ENCODE data around the gene NLRC5.
"Not testable (repeated sequence)": the region's sequence is repeated elsewhere in the genome, so short reads cannot be mapped to it uniquely, and the experiment has no call there.

Gene NLRC5

DNA sequence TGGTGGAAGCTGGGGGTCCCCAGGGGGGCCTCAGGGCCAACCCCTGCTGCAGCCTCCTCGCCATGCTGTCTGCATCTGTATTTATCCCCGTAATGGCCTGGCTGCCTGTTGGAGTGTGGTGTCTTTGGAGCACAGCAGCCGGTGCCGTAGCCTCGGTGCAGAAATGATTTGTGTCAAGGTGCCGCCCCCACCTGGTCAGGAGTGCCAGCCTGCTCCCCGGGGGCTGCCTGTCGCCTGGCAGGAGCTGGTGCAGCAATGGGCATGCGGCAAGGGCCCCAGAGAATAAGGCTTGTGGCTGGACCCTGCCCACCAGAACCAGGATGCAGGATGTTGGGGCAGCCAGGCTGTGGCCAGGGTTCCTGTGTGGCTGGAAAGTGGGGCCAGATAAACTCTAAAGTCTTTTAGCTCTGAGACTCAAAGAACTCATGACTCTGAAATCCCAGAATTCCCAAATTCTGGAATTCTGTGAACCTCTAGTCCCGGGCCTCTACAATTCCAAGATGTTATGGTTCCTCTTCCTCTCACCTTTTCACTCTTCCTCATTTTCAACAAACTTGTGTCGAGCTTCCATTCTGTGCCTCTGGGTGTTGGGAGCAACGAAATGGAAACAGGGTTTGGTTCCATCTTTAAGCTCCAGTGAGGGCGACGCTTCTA, 109.0 kb downstream of the NLRC5 start:
- no peak overlapping the region for H3K4me3 ChIP-seq (ENCODE audit: low read depth, low read length)
- no peak overlapping the region for H3K27ac ChIP-seq
- H3K4me1 ChIP-seq, result peaks cover 2% of the 10 kb centered on the region
- no peak overlapping the region for H3K9ac ChIP-seq
- H2AFZ ChIP-seq, result no peak overlapping the region
- no peak overlapping the region for H3K4me2 ChIP-seq (ENCODE audit: low read length)
- peaks cover 4% of the 10 kb centered on the region for H3K79me2 ChIP-seq
- no peaks in the 10 kb centered on the region for H3K27me3 ChIP-seq (ENCODE audit: control insufficient read depth, insufficient read depth, low read length)
- no peaks in the 10 kb centered on the region for H3K9me3 ChIP-seq (ENCODE audit: control insufficient read depth, low read length)
- no peaks in the 10 kb centered on the region for H3K36me3 ChIP-seq (ENCODE audit: control insufficient read depth, insufficient read depth, low read length)
- TF ChIP-seq, protein P1, sequence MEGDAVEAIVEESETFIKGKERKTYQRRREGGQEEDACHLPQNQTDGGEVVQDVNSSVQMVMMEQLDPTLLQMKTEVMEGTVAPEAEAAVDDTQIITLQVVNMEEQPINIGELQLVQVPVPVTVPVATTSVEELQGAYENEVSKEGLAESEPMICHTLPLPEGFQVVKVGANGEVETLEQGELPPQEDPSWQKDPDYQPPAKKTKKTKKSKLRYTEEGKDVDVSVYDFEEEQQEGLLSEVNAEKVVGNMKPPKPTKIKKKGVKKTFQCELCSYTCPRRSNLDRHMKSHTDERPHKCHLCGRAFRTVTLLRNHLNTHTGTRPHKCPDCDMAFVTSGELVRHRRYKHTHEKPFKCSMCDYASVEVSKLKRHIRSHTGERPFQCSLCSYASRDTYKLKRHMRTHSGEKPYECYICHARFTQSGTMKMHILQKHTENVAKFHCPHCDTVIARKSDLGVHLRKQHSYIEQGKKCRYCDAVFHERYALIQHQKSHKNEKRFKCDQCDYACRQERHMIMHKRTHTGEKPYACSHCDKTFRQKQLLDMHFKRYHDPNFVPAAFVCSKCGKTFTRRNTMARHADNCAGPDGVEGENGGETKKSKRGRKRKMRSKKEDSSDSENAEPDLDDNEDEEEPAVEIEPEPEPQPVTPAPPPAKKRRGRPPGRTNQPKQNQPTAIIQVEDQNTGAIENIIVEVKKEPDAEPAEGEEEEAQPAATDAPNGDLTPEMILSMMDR (IDR thresholded peaks at IDR 0.05), result no peak

DNA sequence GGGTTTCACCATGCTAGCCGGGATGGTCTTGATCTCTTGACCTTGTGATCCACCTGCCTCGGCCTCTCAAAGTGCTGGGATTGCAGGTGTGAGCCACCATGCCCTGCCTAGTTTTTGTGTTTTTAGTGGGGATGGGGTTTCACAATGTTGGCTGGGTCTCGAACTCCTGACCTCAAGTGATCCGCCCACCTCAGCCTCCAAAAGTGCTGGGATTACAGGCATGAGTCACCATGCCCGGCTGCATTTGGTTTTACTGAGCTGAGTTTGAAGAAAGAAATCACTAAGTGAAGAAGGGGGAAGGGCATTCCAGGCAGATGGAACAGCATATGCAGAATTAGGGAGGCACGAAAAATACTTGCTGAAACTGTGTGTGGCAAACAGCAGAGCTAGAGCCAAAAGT, 110.6 kb downstream of the NLRC5 start:
- H3K9ac ChIP-seq; H3K27ac ChIP-seq; H2AFZ ChIP-seq; H3K27me3 ChIP-seq (ENCODE audit: control insufficient read depth, insufficient read depth, low read length); H3K4me1 ChIP-seq; H3K9me3 ChIP-seq (ENCODE audit: control insufficient read depth, low read length); H3K79me2 ChIP-seq; H3K4me3 ChIP-seq (ENCODE audit: low read depth, low read length); H3K36me3 ChIP-seq (ENCODE audit: control insufficient read depth, insufficient read depth, low read length); H3K4me2 ChIP-seq (ENCODE audit: low read length): not testable (repeated sequence)

DNA sequence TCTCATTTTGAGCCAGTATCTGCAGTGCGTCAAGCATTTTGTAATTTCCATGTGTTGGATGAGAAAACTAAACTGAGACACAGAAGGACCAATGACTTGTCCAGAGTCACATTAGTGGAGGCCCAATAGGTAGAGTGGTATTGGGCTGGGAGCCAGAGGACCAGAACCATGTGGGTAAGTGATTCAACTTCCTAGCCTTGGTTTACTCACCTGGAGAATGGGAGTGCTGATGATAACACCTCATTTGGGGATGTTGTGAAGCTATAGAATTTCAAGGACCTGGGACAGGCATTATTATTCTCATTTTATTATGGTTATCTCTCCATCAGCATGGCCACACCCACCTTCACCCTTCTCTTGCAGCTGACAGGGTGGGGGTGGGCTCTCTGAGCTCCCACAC, 111.1 kb downstream of the NLRC5 start:
- Histone ChIP-seq H2AFZ (no peak overlapping the region), H3K27me3 (ENCODE audit: control insufficient read depth, insufficient read depth, low read length) (no peaks in the 10 kb centered on the region), H3K9ac (no peak overlapping the region), H3K79me2 (no peaks in the 10 kb centered on the region), H3K4me3 (ENCODE audit: low read depth, low read length) (no peak overlapping the region), H3K27ac (no peak overlapping the region), H3K4me1 (no peaks in the 10 kb centered on the region), H3K9me3 (ENCODE audit: control insufficient read depth, low read length) (no peaks in the 10 kb centered on the region), H3K36me3 (ENCODE audit: control insufficient read depth, insufficient read depth, low read length) (no peaks in the 10 kb centered on the region), H3K4me2 (ENCODE audit: low read length) (no peak overlapping the region)
- TF ChIP-seq, protein P1 (IDR thresholded peaks at IDR 0.05), result no peak

DNA sequence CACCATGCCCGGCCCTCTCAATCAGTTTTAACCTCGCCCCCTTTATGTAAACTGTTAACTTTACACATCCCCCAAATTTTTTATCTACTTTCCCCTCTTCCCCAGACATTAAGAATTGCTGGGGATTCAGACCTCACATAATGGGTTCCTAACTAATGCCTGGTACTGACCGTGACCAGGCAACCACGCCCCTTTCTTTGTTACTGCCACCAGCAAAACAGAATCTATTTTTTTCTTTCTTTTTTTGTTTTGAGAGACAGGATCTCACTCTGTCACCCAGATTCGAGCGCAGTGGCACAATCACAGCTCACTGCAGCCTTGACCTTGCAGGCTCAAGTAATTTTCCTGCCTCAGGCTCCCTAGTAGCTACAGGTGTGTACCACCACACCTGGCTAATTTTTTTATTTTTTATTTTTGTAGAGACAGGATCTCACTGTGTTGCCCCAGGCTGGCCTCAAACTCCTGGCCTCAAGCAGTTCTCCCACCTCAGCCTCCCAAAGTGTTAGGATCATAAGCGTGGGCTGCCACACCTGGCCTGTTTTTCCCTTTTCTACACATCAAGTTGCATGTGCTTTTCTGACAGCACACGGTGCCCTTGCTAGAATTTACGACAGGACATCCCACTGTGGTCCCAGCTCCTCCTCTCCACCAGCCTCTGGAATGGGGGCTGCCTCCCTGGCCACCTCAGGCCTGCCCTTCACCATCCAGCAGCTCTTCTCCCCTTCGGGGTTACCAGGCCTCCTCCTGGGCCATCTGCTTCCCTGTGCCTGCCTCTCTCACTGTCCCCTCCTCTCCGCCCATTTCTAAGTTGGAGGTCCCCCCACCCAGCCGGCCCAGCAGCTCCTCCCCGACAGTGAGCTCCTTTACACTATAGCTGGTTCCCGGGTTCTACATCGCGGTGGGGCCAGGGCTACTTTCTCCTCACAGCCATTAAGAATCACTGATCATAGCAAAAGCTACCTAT, 113.8 kb downstream of the NLRC5 start:
- H3K36me3 ChIP-seq (ENCODE audit: control insufficient read depth, insufficient read depth, low read length), result no peaks in the 10 kb centered on the region
- no peak overlapping the region for H3K27ac ChIP-seq
- TF ChIP-seq, protein P1 (IDR thresholded peaks at IDR 0.05), result no peak
- no peak overlapping the region for H3K4me3 ChIP-seq (ENCODE audit: low read depth, low read length)
- H3K4me2 ChIP-seq (ENCODE audit: low read length), result no peak overlapping the region
- no peaks in the 10 kb centered on the region for H3K9me3 ChIP-seq (ENCODE audit: control insufficient read depth, low read length)
- H3K27me3 ChIP-seq (ENCODE audit: control insufficient read depth, insufficient read depth, low read length), result no peaks in the 10 kb centered on the region
- no peaks in the 10 kb centered on the region for H3K4me1 ChIP-seq
- no peak overlapping the region for H2AFZ ChIP-seq
- H3K79me2 ChIP-seq, result no peaks in the 10 kb centered on the region
- H3K9ac ChIP-seq, result no peak overlapping the region

DNA sequence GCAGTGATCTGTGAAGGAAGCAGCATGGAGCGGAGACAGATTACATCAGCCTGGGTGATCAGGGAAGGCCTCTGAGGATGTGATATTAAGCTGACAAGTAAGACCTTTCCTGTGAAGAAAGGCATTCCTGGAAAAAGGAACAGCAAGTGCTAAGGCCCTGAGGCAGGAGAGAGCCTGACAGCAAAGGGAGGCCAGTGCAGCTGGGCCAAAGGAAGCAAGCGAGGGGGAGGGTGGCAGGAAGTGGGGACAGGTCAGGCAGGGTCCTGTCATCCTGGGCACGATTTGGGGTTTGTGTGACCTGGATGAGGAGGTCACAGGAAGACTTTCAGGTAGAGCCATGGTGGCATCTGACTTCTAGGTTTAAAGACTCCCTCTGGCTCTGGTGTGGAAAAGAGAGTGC, 115.3 kb downstream of the NLRC5 start:
- no peaks in the 10 kb centered on the region for H3K4me1 ChIP-seq
- H3K9ac ChIP-seq, result no peak overlapping the region
- H2AFZ ChIP-seq, result no peak overlapping the region
- no peaks in the 10 kb centered on the region for H3K36me3 ChIP-seq (ENCODE audit: control insufficient read depth, insufficient read depth, low read length)
- H3K4me2 ChIP-seq (ENCODE audit: low read length), result no peak overlapping the region
- H3K27ac ChIP-seq, result no peak overlapping the region
- H3K4me3 ChIP-seq (ENCODE audit: low read depth, low read length), result no peak overlapping the region
- H3K27me3 ChIP-seq (ENCODE audit: control insufficient read depth, insufficient read depth, low read length), result no peaks in the 10 kb centered on the region
- H3K9me3 ChIP-seq (ENCODE audit: control insufficient read depth, low read length), result no peaks in the 10 kb centered on the region
- TF ChIP-seq, protein P1 (IDR thresholded peaks at IDR 0.05), result no peak
- H3K79me2 ChIP-seq, result no peaks in the 10 kb centered on the region
